ENCODE measurements around the gene CPN2. TPM values are rescaled to one million over a fixed set of nuclear protein-coding genes. Genes with fewer than 3 reads are reported as not detected.

The CPN2 gene
- total and polyA plus RNA-seq, 2 of the 13 experiments (the other 11 are each of a cell fraction or from before 2014, with no cell fraction given) = 26.7 to 27.7 TPM

DNA sequence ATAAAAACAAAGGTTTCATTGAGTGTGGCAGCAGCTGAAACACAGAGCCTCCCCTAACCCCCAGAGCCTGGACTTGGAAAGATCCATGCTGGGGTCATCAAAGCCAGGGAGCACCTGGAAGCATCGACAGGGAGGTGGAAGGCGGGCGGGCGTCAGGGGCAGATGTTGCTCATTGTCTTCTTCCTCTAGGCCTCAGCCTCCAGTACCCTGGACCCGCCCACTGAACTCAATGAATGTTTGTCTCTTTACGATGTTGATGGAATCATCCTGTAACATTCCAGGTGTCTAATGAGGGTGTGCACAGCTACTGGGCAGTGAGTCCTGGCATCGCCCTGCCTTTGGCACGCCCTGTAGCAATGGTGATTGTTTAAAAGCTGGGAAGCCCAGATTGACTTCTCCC, 38.1 kb upstream of the CPN2 start:
- no peak overlapping the region for H3K27ac ChIP-seq (ENCODE audit: extremely low read length, insufficient read depth, low read length)
- H3K9ac ChIP-seq (ENCODE audit: insufficient read depth, low read depth, low read length) = no peak overlapping the region
- H3K4me2 ChIP-seq (ENCODE audit: low read depth, low read length) = no peak overlapping the region
- FAIRE-seq = no peak
- 67% methylated on average over 8 of the region's 8 CpGs for WGBS (ENCODE audit: low lambda C conversion rate)
- H3K79me2 ChIP-seq (ENCODE audit: insufficient read depth, low read length) = no peaks in the 10 kb centered on the region
- no TSS peak for BruUV-seq (replicated peaks)
- ATAC-seq = no peak
- H3K4me3 ChIP-seq (replicated peaks in 1 of 3; ENCODE audit: insufficient read depth in 1 of 3, low read depth in 2 of 3, low read length in 3 of 3) = no peak overlapping the region
- intact Hi-C loops (cut with micrococcal nuclease; ENCODE audit: unreplicated experiment) = no loop called here
- H3K9me3 ChIP-seq (ENCODE audit: low read length) = 0 out of 2 replicates have a peak, but pooled peaks cover 4% of the 10 kb centered on the region
- peaks cover 7 to 32% of the 10 kb centered on the region in 2 experiments; a peak in 4 of 5 replicates for H3K27me3 ChIP-seq (ENCODE audit: control insufficient read depth in 1 of 2, insufficient read depth in 2 of 2, low read length in 2 of 2)
- no peak for DNase-seq (ENCODE audit: low spot score)
- POLR2A ChIA-PET = no interaction called here
- TF ChIP-seq, protein P1, sequence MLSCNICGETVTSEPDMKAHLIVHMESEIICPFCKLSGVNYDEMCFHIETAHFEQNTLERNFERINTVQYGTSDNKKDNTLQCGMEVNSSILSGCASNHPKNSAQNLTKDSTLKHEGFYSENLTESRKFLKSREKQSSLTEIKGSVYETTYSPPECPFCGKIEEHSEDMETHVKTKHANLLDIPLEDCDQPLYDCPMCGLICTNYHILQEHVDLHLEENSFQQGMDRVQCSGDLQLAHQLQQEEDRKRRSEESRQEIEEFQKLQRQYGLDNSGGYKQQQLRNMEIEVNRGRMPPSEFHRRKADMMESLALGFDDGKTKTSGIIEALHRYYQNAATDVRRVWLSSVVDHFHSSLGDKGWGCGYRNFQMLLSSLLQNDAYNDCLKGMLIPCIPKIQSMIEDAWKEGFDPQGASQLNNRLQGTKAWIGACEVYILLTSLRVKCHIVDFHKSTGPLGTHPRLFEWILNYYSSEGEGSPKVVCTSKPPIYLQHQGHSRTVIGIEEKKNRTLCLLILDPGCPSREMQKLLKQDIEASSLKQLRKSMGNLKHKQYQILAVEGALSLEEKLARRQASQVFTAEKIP (CRISPR knock-in tag; IDR thresholded peaks at IDR 0.05; ENCODE audit: borderline replicate concordance) = no peak
- TF ChIP-seq ZNF350 (CRISPR knock-in tag; IDR thresholded peaks at IDR 0.05; ENCODE audit: borderline replicate concordance, low read depth) (no peak), RBFOX2 (IDR thresholded peaks at IDR 0.05; ENCODE audit: low read depth, low read length) (no peak), ZNF253 (CRISPR knock-in tag; IDR thresholded peaks at IDR 0.05; ENCODE audit: borderline replicate concordance) (no peak), TEAD2 (CRISPR knock-in tag; IDR thresholded peaks at IDR 0.05) (no peak), RFXAP (CRISPR knock-in tag; IDR thresholded peaks at IDR 0.05; ENCODE audit: borderline replicate concordance) (no peak)
- peaks cover 9% of the 10 kb centered on the region; the same call in 1 of the 2 replicates for H3K4me1 ChIP-seq (ENCODE audit: insufficient read depth, low read length)
- CTCF ChIA-PET (ENCODE audit: low intra/inter-chr PET ratio, low total read pairs) = no interaction called here
- H3K36me3 ChIP-seq (replicated peaks in 1 of 2; ENCODE audit: control insufficient read depth in 1 of 2, insufficient read depth in 2 of 2, low read length in 2 of 2) = no peaks in the 10 kb centered on the region
- no peaks in the 10 kb centered on the region for H4K20me1 ChIP-seq (ENCODE audit: insufficient read depth, low read length)
- in situ Hi-C loops (cut with HindIII; ENCODE audit: extremely low pct_ligation_motif_present, low pct_unique_long_range_greater_than_20kb) = no loop called here
- H2AFZ ChIP-seq (ENCODE audit: low read length) = no peak overlapping the region

DNA sequence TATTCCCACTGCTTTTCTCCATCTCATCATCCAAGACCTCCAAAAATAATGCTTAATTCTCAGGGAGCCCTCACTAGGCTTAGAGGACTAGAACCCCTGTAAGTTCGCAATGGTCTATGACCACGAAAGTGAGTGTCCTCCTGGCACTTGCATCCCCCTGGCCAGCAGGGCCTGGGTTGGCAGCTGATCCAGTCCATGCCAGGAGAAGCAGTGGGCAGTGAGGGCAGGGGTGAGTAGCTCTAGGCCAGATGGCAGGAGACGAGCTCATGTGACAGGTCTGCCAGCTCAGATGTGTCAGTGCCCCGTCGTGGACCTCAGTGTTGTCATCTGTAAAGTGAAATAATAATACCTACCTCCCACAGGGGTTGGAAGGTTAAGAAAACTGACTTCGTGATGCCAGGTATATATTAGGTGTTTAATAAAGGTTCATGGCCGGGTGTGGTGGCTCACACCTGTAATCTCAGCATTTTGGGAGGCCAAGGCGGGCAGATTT, 36.8 kb upstream of the CPN2 start:
- POLR2A ChIA-PET = no interaction called here
- TF ChIP-seq, protein P2, sequence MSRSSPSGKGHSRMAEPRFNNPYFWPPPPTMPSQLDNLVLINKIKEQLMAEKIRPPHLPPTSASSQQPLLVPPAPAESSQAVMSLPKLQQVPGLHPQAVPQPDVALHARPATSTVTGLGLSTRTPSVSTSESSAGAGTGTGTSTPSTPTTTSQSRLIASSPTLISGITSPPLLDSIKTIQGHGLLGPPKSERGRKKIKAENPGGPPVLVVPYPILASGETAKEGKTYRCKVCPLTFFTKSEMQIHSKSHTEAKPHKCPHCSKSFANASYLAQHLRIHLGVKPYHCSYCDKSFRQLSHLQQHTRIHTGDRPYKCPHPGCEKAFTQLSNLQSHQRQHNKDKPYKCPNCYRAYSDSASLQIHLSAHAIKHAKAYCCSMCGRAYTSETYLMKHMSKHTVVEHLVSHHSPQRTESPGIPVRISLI (CRISPR knock-in tag; IDR thresholded peaks at IDR 0.05; ENCODE audit: borderline replicate concordance) = no peak
- TF ChIP-seq ZNF337 (CRISPR knock-in tag; IDR thresholded peaks at IDR 0.05; ENCODE audit: borderline replicate concordance, low read depth) (no peak), SMARCC2 (IDR thresholded peaks at IDR 0.05) (no peak)
- TF ChIP-seq, protein P3, sequence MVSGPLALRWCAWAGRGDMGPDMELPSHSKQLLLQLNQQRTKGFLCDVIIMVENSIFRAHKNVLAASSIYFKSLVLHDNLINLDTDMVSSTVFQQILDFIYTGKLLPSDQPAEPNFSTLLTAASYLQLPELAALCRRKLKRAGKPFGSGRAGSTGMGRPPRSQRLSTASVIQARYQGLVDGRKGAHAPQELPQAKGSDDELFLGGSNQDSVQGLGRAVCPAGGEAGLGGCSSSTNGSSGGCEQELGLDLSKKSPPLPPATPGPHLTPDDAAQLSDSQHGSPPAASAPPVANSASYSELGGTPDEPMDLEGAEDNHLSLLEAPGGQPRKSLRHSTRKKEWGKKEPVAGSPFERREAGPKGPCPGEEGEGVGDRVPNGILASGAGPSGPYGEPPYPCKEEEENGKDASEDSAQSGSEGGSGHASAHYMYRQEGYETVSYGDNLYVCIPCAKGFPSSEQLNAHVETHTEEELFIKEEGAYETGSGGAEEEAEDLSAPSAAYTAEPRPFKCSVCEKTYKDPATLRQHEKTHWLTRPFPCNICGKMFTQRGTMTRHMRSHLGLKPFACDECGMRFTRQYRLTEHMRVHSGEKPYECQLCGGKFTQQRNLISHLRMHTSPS (CRISPR knock-in tag; IDR thresholded peaks at IDR 0.05; ENCODE audit: low read depth) = no peak
- TF ChIP-seq, protein P4, sequence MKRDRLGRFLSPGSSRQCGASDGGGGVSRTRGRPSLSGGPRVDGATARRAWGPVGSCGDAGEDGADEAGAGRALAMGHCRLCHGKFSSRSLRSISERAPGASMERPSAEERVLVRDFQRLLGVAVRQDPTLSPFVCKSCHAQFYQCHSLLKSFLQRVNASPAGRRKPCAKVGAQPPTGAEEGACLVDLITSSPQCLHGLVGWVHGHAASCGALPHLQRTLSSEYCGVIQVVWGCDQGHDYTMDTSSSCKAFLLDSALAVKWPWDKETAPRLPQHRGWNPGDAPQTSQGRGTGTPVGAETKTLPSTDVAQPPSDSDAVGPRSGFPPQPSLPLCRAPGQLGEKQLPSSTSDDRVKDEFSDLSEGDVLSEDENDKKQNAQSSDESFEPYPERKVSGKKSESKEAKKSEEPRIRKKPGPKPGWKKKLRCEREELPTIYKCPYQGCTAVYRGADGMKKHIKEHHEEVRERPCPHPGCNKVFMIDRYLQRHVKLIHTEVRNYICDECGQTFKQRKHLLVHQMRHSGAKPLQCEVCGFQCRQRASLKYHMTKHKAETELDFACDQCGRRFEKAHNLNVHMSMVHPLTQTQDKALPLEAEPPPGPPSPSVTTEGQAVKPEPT (CRISPR knock-in tag; IDR thresholded peaks at IDR 0.05; ENCODE audit: low read depth) = no peak

More for the DNA sequence above, 36.8 kb upstream of the CPN2 start:
- WGBS (ENCODE audit: low lambda C conversion rate) = 52% methylated on average over 8 of the region's 8 CpGs
- H3K4me2 ChIP-seq (ENCODE audit: low read depth, low read length) = no peak overlapping the region
- peaks cover 9 to 44% of the 10 kb centered on the region in 2 experiments; a peak in 4 of 5 replicates for H3K27me3 ChIP-seq (ENCODE audit: control insufficient read depth in 1 of 2, insufficient read depth in 2 of 2, low read length in 2 of 2)
- no peak overlapping the region for H3K27ac ChIP-seq (ENCODE audit: extremely low read length, insufficient read depth, low read length)
- in situ Hi-C loops (cut with HindIII; ENCODE audit: extremely low pct_ligation_motif_present, low pct_unique_long_range_greater_than_20kb) (no loop called here), intact Hi-C loops (cut with micrococcal nuclease; ENCODE audit: unreplicated experiment) (no loop called here)
- CTCF ChIA-PET (ENCODE audit: low intra/inter-chr PET ratio, low total read pairs) = no interaction called here
- no TSS peak for BruUV-seq (replicated peaks)
- H3K79me2 ChIP-seq (ENCODE audit: insufficient read depth, low read length) = no peaks in the 10 kb centered on the region
- H3K36me3 ChIP-seq (replicated peaks in 1 of 2; ENCODE audit: control insufficient read depth in 1 of 2, insufficient read depth in 2 of 2, low read length in 2 of 2) = no peaks in the 10 kb centered on the region
- DNase-seq (ENCODE audit: low spot score) = no peak
- H3K9ac ChIP-seq (ENCODE audit: insufficient read depth, low read depth, low read length) = no peak overlapping the region
- H3K9me3 ChIP-seq (ENCODE audit: low read length) = 0 out of 2 replicates have a peak, but pooled peaks cover 4% of the 10 kb centered on the region
- no peak for FAIRE-seq
- no peak for ATAC-seq
- H2AFZ ChIP-seq (ENCODE audit: low read length) = no peak overlapping the region
- H3K4me1 ChIP-seq (ENCODE audit: insufficient read depth, low read length) = peaks cover 9% of the 10 kb centered on the region; the same call in 1 of the 2 replicates
- no peaks in the 10 kb centered on the region for H4K20me1 ChIP-seq (ENCODE audit: insufficient read depth, low read length)
- H3K4me3 ChIP-seq (replicated peaks in 1 of 3; ENCODE audit: insufficient read depth in 1 of 3, low read depth in 2 of 3, low read length in 3 of 3) = no peak overlapping the region
